Measurements from ENCODE around the gene CAMSAP3. TPM values are rescaled to one million over a fixed set of nuclear protein-coding genes. Genes with fewer than 3 reads are reported as not detected.
A peak's percentile ranks its signal among the peaks of the same experiment; 100 is the strongest.
"Not testable (repeated sequence)": the region's sequence is repeated elsewhere in the genome, so short reads cannot be mapped to it uniquely, and the experiment has no call there.

The CAMSAP3 gene
- total and polyA plus RNA-seq, 2 donors = 0.90 to 2.0 TPM

DNA sequence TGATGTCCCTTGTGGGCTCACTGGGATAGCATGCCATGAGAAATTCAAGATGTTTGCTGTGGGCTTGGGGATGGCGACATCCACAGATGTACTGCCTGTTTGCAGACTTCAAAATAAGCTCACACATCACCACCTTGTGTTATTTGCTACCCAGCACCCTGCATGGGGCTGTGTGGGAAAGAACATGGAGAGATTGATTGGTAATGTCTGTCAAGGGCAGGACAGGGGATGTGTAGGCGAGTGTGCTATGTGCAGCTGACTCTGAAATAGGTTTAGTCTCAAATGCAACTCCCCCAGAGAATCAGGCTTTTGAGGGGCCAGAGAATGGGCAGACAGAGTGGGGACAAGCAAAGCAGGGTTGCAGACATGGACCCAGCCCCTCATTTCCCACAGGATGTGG is 35.4 kb upstream of the CAMSAP3 start:
- Histone ChIP-seq H3K4me3 (ENCODE audit: low read depth, low read length) (no peak overlapping the region), H3K4me1 (ENCODE audit: insufficient read depth) (no peaks in the 10 kb centered on the region), H3K36me3 (ENCODE audit: insufficient read depth) (peaks cover 12% of the 10 kb centered on the region), H3K27ac (ENCODE audit: low read depth) (no peak overlapping the region)
- DNase-seq (ENCODE audit: extremely low spot score) = no peak
- WGBS = 94% methylated on average over 2 of the region's 2 CpGs

DNA sequence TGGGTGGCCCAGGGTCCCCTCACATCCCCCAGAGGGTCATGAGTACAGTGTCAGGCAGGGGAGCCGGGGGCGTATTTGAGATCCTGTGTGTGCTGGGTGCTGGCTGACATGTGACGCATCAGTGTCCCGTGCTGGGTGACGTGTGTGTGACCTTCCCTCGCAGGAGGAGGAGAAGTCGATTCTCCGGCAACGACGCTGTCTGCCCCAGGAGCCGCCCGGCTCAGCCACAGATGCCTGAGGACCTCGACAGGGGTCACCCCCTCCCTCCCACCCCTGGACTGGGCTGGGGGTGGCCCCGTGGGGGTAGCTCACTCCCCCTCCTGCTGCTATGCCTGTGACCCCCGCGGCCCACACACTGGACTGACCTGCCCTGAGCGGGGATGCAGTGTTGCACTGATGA is 34.3 kb upstream of the CAMSAP3 start:
- no peak overlapping the region for H3K27ac ChIP-seq (ENCODE audit: low read depth)
- H3K36me3 ChIP-seq (ENCODE audit: insufficient read depth) = peaks cover 12% of the 10 kb centered on the region
- DNase-seq (ENCODE audit: extremely low spot score) = no peak
- no peaks in the 10 kb centered on the region for H3K4me1 ChIP-seq (ENCODE audit: insufficient read depth)
- 86% methylated on average over 17 of the region's 17 CpGs for WGBS
- H3K4me3 ChIP-seq (ENCODE audit: low read depth, low read length) = no peak overlapping the region

DNA sequence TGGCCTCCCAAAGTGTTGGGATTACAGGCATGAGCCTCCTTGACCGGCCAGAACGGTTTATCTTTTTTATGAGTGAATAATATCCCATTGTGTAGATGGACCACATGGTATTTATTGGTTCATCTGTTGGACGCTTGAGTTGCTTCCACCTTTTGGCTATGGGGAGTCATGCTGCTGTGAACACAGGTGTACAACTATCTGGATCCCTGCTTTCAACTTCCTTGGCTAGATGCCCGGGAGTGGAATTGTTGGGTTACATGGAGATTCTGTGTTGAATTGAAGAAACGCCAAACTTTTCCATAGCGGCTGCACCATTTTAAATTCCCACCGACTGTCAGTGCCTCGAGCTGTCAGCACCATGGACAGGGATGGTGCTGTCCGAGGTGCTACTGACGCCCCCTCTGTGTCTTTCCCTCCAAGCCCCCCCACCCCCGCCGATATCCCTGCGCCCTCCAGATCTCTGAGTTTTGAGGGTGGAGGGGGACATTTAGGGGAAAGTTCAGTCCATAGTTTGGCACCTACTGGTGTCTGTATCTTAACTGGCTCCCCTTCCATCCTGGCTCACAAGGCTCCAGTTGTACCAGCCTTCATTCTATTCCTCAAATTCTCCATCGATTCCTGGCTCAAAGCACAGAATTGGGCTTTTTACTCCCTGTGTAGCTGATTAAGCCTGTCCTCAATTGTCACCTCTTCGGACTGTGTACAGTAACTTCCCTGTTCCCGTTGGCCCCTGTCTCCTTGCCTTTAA is 32.8 kb upstream of the CAMSAP3 start:
- Histone ChIP-seq H3K4me3 (ENCODE audit: low read depth, low read length) (no peak overlapping the region), H3K27ac (ENCODE audit: low read depth) (no peak overlapping the region), H3K36me3 (ENCODE audit: insufficient read depth) (peaks cover 7% of the 10 kb centered on the region), H3K4me1 (ENCODE audit: insufficient read depth) (no peaks in the 10 kb centered on the region)
- WGBS = 51% methylated on average over 16 of the region's 16 CpGs
- DNase-seq (ENCODE audit: extremely low spot score) = no peak

DNA sequence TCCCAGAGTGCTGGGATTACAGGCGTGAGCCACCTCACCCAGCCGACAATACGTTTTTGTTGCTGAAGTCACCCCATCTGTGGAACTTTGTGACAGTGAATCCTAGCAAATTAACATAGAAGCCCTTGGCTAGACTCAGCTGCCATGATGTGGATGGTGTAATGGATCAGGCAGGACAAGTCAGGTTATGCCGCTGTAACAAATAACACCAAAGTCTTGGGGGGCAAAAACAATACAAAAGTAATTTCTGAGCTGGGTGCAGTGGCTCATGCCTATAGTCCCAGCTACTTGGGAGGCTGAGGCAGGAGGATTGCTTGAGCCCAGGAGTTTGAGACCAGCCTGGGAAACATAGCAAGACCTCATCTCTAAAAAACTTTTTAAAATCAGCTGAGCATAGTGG is 30.8 kb upstream of the CAMSAP3 start:
- H3K4me1 ChIP-seq (ENCODE audit: insufficient read depth) = no peaks in the 10 kb centered on the region
- peaks cover 3% of the 10 kb centered on the region for H3K36me3 ChIP-seq (ENCODE audit: insufficient read depth)
- no peak overlapping the region for H3K4me3 ChIP-seq (ENCODE audit: low read depth, low read length)
- H3K27ac ChIP-seq (ENCODE audit: low read depth) = no peak overlapping the region
- no peak for DNase-seq (ENCODE audit: extremely low spot score)
- 92% methylated on average over 4 of the region's 4 CpGs for WGBS

DNA sequence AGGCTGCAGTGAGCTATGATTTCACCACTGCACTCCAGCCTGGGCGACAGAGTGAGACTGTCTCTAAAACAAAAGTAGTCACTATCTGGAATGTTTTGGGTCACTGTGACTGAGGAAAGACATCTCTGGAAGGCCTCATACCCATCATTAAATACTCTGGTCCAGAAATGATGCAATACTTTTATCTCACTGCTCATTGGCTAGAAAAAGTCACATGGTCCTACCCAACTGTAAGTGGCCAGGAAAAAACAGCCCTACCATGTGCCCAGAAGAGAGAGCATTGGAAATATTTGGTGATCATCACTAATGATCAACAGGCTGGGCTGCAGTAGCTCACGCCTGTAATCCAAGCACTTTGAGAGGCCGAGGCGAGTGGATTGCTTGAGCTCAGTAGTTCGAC is 30.3 kb upstream of the CAMSAP3 start:
- 90% methylated on average over 5 of the region's 5 CpGs for WGBS
- DNase-seq (ENCODE audit: extremely low spot score) = no peak
- Histone ChIP-seq H3K4me1 (ENCODE audit: insufficient read depth) (no peaks in the 10 kb centered on the region), H3K27ac (ENCODE audit: low read depth) (no peak overlapping the region), H3K4me3 (ENCODE audit: low read depth, low read length) (no peak overlapping the region), H3K36me3 (ENCODE audit: insufficient read depth) (peaks cover 3% of the 10 kb centered on the region)

DNA sequence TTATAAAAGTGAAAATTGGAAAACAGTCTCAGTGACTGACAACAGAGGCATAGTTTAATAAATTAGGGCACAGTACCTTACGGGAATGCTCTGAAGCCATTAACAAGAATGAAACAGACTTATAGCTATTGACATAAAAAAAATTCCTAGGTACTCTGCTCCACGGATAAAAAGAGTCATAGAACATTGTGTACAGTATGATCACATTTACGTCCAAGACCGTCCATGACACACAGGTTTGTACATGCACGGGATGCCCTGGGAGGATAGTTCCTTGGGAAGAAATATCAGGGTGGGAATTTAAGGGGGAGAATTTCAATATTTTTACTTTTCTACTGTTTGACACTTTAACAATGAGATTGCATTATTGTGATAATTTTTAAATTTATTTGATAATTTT is 24.9 kb upstream of the CAMSAP3 start:
- Histone ChIP-seq H3K4me1 (ENCODE audit: insufficient read depth) (no peaks in the 10 kb centered on the region), H3K4me3 (ENCODE audit: low read depth, low read length) (no peak overlapping the region), H3K36me3 (ENCODE audit: insufficient read depth) (no peaks in the 10 kb centered on the region), H3K27ac (ENCODE audit: low read depth) (no peak overlapping the region)
- no peak for DNase-seq (ENCODE audit: extremely low spot score)
- WGBS = 79% methylated on average over 5 of the region's 5 CpGs

DNA sequence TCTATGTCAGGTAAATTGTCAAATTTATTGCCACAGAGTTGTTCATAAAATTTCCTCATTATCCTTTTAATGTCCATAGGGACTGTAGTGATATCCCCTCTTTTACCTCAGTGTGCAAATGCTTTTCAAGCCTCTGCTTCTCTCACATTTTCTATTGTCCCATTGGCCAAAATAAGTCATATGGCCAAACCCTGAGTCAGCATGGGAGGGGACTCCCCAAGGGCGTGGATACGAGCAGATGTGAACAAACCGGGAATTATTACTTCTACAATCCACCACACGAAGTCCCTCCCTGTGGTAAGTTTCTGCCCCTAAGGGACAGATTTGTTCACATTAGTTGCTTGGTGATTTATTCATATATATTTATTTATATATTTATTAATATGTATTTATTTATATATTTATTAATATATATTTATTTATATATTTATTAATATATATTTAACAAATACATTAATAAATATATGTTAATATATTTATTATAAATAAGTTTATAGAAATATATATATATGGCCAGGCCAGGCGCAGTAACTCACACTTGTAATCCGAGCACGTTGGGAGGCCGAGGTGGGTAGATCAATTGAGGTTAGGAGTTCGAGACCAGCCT is 20.1 kb upstream of the CAMSAP3 start:
- Histone ChIP-seq H3K4me1 (ENCODE audit: insufficient read depth) (no peaks in the 10 kb centered on the region), H3K4me3 (ENCODE audit: low read depth, low read length) (no peak overlapping the region), H3K36me3 (ENCODE audit: insufficient read depth) (no peaks in the 10 kb centered on the region), H3K27ac (ENCODE audit: low read depth) (no peak overlapping the region)
- 78% methylated on average over 9 of the region's 9 CpGs for WGBS
- no peak for DNase-seq (ENCODE audit: extremely low spot score)

DNA sequence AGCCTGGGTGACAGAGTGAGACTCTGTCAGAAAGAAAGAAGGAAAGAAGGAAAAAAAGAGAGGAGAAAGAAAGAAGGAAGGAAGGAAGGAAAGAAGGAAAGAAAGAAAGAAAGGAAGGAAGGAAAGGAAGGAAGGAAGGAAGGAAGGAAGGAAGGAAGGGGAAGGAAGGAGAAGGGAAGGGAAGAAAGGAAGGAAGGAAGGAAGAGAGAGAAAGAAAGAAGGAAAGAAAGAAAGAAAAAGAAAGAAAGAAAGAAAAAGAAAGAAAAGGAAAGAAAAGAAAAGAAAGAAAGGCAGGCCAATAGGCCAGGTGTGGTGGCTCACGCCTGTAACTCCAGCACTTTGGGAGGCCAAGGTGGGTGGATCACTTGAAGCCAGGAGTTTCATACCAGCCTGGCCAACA is 18.2 kb upstream of the CAMSAP3 start:
- WGBS = 95% methylated on average over 1 of the region's 1 CpG
- H3K36me3 ChIP-seq (ENCODE audit: insufficient read depth); H3K27ac ChIP-seq (ENCODE audit: low read depth); DNase-seq (ENCODE audit: extremely low spot score); H3K4me1 ChIP-seq (ENCODE audit: insufficient read depth); H3K4me3 ChIP-seq (ENCODE audit: low read depth, low read length): not testable (repeated sequence)

DNA sequence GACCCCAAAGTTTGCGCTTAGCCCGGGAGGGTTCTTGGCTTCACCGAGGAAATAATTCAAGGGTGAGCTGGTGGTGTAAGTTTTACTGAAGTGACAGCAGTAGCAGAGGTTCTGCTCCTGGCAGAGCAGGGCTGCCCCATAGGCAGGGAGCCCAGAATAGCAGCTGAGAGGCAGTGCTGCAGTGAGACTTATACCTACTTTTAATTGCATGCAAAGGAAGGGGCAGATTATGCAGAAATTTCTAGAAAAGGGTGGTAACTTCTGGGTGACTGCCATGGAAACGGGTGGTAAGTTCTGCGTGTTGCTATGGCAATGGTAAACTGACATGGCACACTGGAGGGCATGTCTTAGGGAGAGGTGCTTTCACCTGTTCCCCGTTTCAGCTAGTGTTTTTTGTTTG is 17.5 kb upstream of the CAMSAP3 start:
- H3K4me1 ChIP-seq (ENCODE audit: insufficient read depth) = no peaks in the 10 kb centered on the region
- H3K4me3 ChIP-seq (ENCODE audit: low read depth, low read length) = no peak overlapping the region
- no peak overlapping the region for H3K27ac ChIP-seq (ENCODE audit: low read depth)
- no peaks in the 10 kb centered on the region for H3K36me3 ChIP-seq (ENCODE audit: insufficient read depth)
- 64% methylated on average over 6 of the region's 6 CpGs for whole genome bisulfite sequencing
- DNase-seq (ENCODE audit: extremely low spot score) = no peak

DNA sequence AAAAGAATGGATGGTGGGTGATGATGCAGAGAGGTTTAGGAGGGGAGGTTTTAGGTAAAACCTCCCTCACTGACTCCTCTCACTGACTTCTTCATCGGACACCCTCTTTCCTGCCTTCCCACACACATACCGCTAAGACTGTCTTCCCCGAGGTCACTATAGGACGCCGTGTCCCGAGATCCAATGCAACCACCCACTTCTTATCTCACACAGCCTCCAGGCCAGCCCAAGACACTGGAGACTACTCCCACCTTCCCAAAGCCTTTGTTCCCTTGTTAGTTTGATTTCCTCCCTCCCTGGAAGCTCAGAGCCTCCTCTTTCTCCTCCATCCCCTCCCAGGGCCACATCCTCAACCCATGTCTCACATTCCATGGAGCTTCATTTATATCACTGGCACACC is 16.5 kb upstream of the CAMSAP3 start:
- DNase-seq (ENCODE audit: extremely low spot score) = no peak
- WGBS = 67% methylated on average over 6 of the region's 6 CpGs
- no peaks in the 10 kb centered on the region for H3K4me1 ChIP-seq (ENCODE audit: insufficient read depth)
- no peak overlapping the region for H3K27ac ChIP-seq (ENCODE audit: low read depth)
- no peaks in the 10 kb centered on the region for H3K36me3 ChIP-seq (ENCODE audit: insufficient read depth)
- no peak overlapping the region for H3K4me3 ChIP-seq (ENCODE audit: low read depth, low read length)

DNA sequence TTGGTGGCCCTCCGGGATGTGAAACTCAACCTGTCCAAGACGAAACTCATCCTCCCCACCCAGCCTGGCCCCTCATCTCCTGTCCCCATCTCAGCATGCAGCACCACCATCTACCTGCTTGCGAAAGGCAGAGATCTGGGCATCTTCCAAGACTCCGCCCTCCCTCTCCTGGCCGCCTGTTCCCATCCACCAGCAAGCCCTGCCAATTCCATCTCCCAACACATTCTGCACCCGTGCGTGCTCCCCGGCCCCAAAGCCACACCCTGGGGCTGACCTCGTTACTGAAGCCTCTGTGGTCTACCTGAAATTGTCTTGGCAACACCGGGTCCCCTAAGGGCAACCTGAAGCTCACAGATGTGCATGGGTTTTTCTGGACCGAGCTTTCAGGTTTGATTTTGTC is 13.2 kb upstream of the CAMSAP3 start:
- Histone ChIP-seq H3K4me1 (ENCODE audit: insufficient read depth) (no peaks in the 10 kb centered on the region), H3K27ac (ENCODE audit: low read depth) (no peak overlapping the region), H3K4me3 (ENCODE audit: low read depth, low read length) (no peak overlapping the region), H3K36me3 (ENCODE audit: insufficient read depth) (no peaks in the 10 kb centered on the region)
- 57% methylated on average over 11 of the region's 11 CpGs for WGBS
- no peak for DNase-seq (ENCODE audit: extremely low spot score)

DNA sequence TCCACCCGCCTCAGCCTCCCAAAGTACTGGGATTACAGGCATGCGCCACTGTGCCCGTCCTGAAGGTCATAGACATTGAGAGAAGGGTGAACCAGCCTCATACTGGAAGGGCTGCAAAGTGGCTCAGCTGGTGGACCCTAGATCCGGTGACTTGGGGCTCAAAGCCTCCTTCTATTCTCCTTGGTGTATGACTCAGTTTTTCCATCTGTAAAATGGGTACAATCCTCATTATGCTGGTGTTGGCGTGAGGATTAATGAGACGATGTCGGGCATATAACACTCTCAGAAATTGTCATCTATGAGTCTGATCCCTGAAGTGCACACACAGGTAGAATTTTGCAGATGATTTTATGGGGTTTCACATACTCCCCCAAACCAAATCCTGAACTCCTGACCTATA is 5.8 kb upstream of the CAMSAP3 start:
- WGBS = 90% methylated on average over 7 of the region's 7 CpGs

DNA sequence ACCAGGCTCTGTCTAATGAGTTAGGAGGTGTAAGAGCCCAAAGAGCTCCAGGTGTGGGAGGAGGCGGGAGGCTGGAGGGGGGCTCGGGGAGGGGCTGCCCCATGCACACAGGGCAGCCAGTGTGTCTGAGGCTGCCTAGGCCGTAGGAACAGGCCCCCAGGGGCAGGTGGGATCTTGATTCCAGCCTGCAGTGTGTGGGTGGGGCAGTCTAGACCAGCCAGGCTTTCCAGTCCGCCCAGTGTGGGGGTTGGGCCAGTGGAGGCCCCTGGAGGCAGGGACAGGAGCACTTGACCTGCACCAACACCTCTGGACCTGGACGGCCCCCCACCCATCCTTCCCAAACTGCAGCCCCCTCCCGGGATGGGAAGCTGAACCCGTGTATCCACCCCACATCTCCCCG is 5.4 kb upstream of the CAMSAP3 start:
- H3K4me3 ChIP-seq (ENCODE audit: low read depth, low read length) = no peak overlapping the region
- H3K36me3 ChIP-seq (ENCODE audit: insufficient read depth) = no peaks in the 10 kb centered on the region
- H3K27ac ChIP-seq (ENCODE audit: low read depth) = peak overlapping the region; percentile 33
- H3K4me1 ChIP-seq (ENCODE audit: insufficient read depth) = no peaks in the 10 kb centered on the region
- 57% methylated on average over 8 of the region's 8 CpGs for WGBS
- DNase-seq (ENCODE audit: extremely low spot score) = no peak

More for the DNA sequence above, 5.8 kb upstream of the CAMSAP3 start:
- H3K4me1 ChIP-seq (ENCODE audit: insufficient read depth) = no peaks in the 10 kb centered on the region
- no peaks in the 10 kb centered on the region for H3K36me3 ChIP-seq (ENCODE audit: insufficient read depth)
- no peak overlapping the region for H3K4me3 ChIP-seq (ENCODE audit: low read depth, low read length)
- H3K27ac ChIP-seq (ENCODE audit: low read depth) = no peak overlapping the region
- DNase-seq (ENCODE audit: extremely low spot score) = no peak

DNA sequence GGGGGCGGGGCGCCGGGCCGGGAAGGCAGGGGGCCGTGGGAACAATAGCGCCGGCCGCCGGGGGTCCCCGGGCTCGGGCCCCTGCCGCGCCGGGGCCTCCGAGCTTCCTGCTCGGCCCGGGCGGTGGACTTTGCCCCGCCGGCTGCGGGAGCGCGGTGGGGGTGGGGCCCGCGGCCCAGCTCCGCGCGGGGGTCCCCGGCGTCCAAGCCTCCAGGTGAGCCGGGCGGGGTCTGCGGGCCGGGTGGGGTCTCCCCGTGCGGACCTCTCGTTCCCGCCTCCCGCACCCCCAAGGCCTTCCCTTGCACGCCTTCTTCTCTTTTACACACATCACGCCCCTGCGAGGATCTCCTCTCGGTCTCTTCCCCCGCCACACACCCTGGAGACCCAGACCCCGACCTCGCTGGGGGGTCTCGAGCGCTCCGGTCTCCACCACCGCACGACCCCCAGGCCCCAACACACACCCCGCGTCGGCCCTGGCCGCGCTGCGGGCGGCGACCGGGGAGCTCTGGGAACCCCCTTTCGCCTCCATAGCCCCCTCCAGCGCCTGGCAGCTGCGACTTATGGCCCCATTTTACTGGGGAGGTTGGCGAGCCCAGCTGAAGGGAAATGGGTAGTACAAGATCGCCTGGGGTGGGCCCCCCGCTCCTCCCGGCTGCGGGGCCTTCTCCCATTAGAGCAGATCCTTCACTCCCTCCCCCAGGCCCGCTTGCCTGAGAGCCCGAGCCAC is 711 bp downstream of the CAMSAP3 start:
- no peak overlapping the region for H3K27ac ChIP-seq (ENCODE audit: low read depth)
- H3K4me1 ChIP-seq (ENCODE audit: insufficient read depth) = peaks cover 4% of the 10 kb centered on the region
- H3K4me3 ChIP-seq (ENCODE audit: low read depth, low read length) = peak overlapping the region; percentile 63
- DNase-seq (ENCODE audit: extremely low spot score) = no peak
- 2% methylated on average over 67 of the region's 70 CpGs for WGBS
- H3K36me3 ChIP-seq (ENCODE audit: insufficient read depth) = no peaks in the 10 kb centered on the region

Data from urinary bladder (tissue), 4 donors.